ENCODE results near the gene RNF186. TPM values are rescaled to one million over a fixed set of nuclear protein-coding genes. Genes with fewer than 3 reads are reported as not detected.
A peak's percentile ranks its signal among the peaks of the same experiment; 100 is the strongest.

Gene RNF186
- total and polyA plus RNA-seq, 10 donors, result 0.07 TPM; not detected in 9

- no peaks in the 10 kb centered on the region for H3K36me3 ChIP-seq
- DNase-seq, result no peak
- H3K27me3 ChIP-seq (replicated peaks in 1 of 7), result no peaks in the 10 kb centered on the region
- 79 to 95% (median 89%) methylated on average over 4 of the region's 4 CpGs for WGBS, 5 donors
- intact Hi-C loops (cut with DNase I; ENCODE audit: low total_unique reads), result no loop called here
- TF ChIP-seq CTCF (IDR thresholded peaks at IDR 0.05 in 8 of 11, conservative IDR thresholded peaks at IDR 0.05 in 3 of 11) (no peak), POLR2A (IDR thresholded peaks at IDR 0.05) (no peak), POLR2AphosphoS5 (IDR thresholded peaks at IDR 0.05) (no peak)
- no peaks in the 10 kb centered on the region for H3K9me3 ChIP-seq
- H3K4me1 ChIP-seq, result peaks cover 0 to 23% (median 0%) of the 10 kb centered on the region in 6 donors
- H3K27ac ChIP-seq, result peak overlapping the region in 5 of 8 donors; percentile 37 to 65 (median 54)
- no peak overlapping the region for H3K4me3 ChIP-seq
These were observed 1.5 kb downstream of the RNF186 start for GRCh38 chr1:19813643-19813960.

- Histone ChIP-seq H3K9me3 (no peaks in the 10 kb centered on the region), H3K36me3 (no peaks in the 10 kb centered on the region), H3K27ac (peak overlapping the region in 7 of 8 donors; percentile 4 to 65 (median 43)), H3K27me3 (replicated peaks in 1 of 7) (no peaks in the 10 kb centered on the region), H3K4me3 (no peak overlapping the region), H3K4me1 (peaks cover 0 to 18% (median 0%) of the 10 kb centered on the region in 6 donors)
- intact Hi-C loops (cut with DNase I; ENCODE audit: low total_unique reads), result no loop called here
- no peak for DNase-seq
- WGBS, 5 donors, result 58 to 74% (median 66%) methylated on average over 15 of the region's 15 CpGs
- no peak for TF ChIP-seq CTCF (IDR thresholded peaks at IDR 0.05 in 8 of 11, conservative IDR thresholded peaks at IDR 0.05 in 3 of 11)
- peak in 2 of 3 donors; percentile 30 to 56 for TF ChIP-seq POLR2AphosphoS5 (IDR thresholded peaks at IDR 0.05)
These were observed 2.0 kb downstream of the RNF186 start for GRCh38 chr1:19812875-19813642.

GRCh38 chr1:19811206-19811851, 3.8 kb downstream of the RNF186 start:
- intact Hi-C loops (cut with DNase I; ENCODE audit: low total_unique reads), result no loop called here
- Histone ChIP-seq H3K27me3 (replicated peaks in 1 of 7) (no peaks in the 10 kb centered on the region), H3K36me3 (no peaks in the 10 kb centered on the region), H3K4me3 (no peak overlapping the region), H3K27ac (peak overlapping the region in 4 of 8 donors; percentile 11 to 65 (median 38)), H3K4me1 (peaks cover 0 to 15% (median 0%) of the 10 kb centered on the region in 6 donors), H3K9me3 (no peaks in the 10 kb centered on the region)
- TF ChIP-seq CTCF (IDR thresholded peaks at IDR 0.05 in 8 of 11, conservative IDR thresholded peaks at IDR 0.05 in 3 of 11) (peak in 7 of 11 experiments; percentile 34 to 63 (median 51)), POLR2A (IDR thresholded peaks at IDR 0.05) (no peak), POLR2AphosphoS5 (IDR thresholded peaks at IDR 0.05) (no peak)
- WGBS, 5 donors, result 49 to 59% (median 55%) methylated on average over 5 of the region's 5 CpGs
- no peak for DNase-seq

- DNase-seq, result no peak
- WGBS, 5 donors, result 76 to 93% (median 84%) methylated on average over 12 to 13 of the region's 13 CpGs
- intact Hi-C loops (cut with DNase I; ENCODE audit: low total_unique reads), result no loop called here
These were observed 5.9 kb downstream of the RNF186 start for GRCh38 chr1:19809044-19809750.

More at GRCh38 chr1:19809044-19809750, 5.9 kb downstream of the RNF186 start:
- H3K4me1 ChIP-seq, result peaks cover 0 to 15% (median 0%) of the 10 kb centered on the region in 6 donors
- no peaks in the 10 kb centered on the region for H3K36me3 ChIP-seq
- H3K27me3 ChIP-seq (replicated peaks in 1 of 7), result no peaks in the 10 kb centered on the region
- no peaks in the 10 kb centered on the region for H3K9me3 ChIP-seq
- no peak overlapping the region for H3K27ac ChIP-seq
- H3K4me3 ChIP-seq, result no peak overlapping the region
- TF ChIP-seq POLR2AphosphoS5 (IDR thresholded peaks at IDR 0.05), result no peak
- TF ChIP-seq POLR2A (IDR thresholded peaks at IDR 0.05), result no peak
- no peak for TF ChIP-seq CTCF (IDR thresholded peaks at IDR 0.05 in 8 of 11, conservative IDR thresholded peaks at IDR 0.05 in 3 of 11)

Measured in spleen (tissue), 11 donors.